GM21825 (cell line): ENCODE results near the gene DNAJC2.

Experiments used
- ATAC-seq: cut with Tn5 transposase; IDR thresholded peaks from one replicate; pipeline ENCODE4 v1.9.1; 2021; ENCODE audit warnings: mild to moderate bottlenecking, moderate library complexity; ENCODE audit not compliant: unreplicated experiment

DNAJC2 gene, protein sequence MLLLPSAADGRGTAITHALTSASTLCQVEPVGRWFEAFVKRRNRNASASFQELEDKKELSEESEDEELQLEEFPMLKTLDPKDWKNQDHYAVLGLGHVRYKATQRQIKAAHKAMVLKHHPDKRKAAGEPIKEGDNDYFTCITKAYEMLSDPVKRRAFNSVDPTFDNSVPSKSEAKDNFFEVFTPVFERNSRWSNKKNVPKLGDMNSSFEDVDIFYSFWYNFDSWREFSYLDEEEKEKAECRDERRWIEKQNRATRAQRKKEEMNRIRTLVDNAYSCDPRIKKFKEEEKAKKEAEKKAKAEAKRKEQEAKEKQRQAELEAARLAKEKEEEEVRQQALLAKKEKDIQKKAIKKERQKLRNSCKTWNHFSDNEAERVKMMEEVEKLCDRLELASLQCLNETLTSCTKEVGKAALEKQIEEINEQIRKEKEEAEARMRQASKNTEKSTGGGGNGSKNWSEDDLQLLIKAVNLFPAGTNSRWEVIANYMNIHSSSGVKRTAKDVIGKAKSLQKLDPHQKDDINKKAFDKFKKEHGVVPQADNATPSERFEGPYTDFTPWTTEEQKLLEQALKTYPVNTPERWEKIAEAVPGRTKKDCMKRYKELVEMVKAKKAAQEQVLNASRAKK

DNA sequence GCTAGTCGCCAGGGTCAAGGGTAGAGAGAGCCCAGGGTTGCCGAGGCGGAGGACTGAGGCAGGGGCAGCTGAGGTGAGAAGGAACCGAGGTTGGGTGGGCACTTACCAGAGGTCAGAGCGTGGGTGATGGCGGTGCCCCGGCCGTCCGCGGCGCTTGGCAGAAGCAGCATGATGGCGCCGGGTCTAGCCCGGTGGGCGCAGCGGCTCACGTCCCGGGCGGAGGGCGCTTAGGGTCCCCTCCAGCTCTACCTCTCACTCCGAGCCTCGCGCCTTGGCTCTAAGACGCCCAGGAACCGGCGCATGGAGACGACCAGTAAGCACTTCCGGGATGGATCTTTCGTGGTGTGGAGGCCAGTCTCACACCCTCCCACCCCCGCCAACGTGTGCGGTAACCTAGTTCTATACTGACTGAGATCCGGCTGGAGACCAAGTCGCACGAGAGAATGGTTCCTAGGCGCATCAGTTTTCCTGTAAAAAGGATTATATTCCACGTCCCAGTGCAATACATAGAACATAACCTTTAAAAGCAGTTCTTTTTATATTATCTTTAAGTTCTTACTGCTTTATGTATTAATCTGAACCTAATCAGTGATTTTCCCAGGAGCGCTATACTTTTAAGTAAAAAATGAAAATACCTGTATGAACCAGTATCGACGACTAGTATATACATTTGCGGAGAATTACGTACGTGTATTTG, at the start of gene DNAJC2:
DNAJC2 (minus strand) TSS at position 315 of the 697 bp plus-strand sequence; CDS start at position 170, 145 bp downstream.
- peak; percentile 78 for ATAC-seq

DNA sequence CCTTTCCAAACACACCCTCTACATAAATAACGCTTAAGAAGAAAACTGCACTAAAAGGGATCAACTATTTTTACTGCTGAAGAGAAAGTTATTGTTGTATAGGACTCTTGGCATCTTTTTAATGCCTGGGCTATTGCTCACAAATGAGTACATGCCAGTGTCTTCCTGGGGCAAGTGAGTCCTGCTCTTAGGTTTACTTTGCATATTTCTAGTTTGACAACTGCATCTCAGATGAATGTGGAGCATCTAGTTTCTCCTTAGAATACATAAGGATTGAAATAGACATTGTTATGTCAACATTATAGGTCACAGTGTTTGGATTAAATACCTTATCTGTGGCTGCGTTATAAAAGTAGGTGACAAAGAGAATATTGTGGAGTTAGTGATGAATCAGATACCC, 47.4 kb upstream of the DNAJC2 start:
- no peak for ATAC-seq

DNA sequence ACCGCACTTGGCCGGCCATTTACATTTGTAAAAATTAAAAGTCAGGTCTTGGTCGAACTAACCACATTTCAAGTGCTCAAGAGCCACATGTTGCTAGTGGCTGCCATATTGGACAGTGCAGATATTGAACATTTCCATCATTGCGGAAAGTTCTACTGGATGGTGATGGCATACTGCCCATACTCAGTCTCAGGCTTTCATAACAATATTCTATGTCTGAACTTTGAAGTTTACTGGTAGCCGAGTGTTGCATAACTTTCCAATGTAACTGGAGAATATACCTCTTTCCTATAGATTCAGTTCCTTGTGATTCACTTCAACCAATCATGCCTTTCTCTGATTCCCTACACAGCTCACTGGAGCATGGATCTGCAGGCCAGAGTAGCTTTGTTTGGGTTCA, 46.6 kb upstream of the DNAJC2 start:
- ATAC-seq = no peak

DNA sequence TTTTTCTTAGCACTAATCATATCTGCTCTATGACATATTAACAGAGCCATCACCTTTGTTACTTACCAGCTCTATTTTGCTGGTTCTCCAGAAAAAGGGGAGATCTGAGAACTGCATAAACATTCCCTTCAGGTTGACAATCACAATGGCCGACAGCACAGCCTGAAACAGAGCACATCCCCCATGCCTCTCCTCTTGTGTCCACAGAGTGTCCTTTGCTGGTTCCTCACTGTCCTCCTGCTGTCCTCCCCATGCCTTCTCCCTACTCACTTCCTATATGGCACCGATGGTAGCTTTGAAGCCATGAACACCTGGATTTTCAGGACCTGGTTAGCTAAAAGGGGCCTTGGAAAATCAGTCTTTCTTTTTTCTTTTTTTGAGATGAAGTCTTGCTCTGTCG, 44.7 kb upstream of the DNAJC2 start:
- no peak for ATAC-seq

DNA sequence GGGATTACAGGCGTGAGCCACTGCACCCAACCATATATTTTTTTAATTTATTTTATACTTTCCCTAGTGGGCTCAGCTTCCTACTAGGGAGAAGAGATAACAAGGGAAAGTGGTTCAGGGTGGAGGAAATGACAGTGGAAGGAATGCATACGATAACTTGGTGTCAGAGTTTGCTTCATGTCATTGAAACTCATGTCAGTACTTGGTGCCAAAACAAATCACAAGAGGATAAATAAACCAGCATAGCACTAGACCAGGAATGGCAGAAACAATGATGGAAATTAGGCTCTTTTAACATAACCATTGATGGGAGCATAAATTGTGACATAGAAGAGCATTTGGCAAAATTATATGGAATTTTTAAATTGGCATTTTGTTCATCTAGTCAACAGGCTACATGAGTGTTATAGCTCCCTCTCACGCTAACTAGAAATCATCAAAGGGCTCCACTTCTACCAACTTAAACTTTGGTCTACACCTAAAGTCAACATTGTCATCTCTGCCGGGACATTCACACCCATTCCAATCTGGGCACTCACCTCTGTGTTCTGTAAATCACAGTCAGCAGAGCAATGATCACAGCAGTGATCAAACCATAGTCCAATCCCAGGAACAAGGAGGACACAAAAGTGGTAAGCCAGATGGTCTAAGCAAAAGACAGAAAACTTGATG, 44.0 kb upstream of the DNAJC2 start:
- ATAC-seq = no peak

DNA sequence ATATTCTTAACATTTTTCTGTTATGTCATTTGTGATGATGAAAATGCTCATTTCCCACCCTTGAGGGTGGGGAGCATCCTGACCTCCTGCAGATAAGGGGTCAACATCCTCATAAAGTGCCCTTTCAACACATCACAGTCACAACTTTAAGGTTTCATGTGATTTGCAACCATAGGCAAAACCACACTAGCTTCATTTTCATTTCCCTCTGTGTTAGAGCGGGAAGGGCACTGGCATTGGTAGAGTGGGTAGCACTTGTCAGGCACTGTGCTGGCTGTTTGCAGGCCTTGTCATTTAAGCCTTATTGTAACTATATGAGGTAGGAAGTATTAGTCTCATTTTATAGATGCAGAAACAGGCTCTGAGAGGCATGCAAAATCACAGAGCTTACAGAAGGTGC, 42.7 kb upstream of the DNAJC2 start:
- no peak for ATAC-seq

DNA sequence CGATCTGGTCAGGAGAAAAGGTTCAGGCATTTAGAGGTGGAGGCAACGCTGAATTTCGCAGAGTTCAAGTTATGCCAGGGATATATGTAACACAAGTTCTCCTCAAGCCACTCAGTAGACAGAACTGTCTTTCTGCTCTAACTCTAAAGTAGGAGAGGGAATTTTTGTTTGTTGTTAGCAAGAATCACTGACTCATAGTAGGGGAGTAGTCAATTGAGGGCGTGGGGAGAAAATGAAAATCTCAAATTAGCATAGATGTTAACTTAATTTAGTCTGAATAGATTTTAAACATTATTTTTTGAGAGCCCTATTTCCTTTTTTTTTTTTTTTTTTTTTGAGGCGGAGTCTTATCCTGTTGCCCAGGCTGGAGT, 37.5 kb upstream of the DNAJC2 start:
- no peak for ATAC-seq

DNA sequence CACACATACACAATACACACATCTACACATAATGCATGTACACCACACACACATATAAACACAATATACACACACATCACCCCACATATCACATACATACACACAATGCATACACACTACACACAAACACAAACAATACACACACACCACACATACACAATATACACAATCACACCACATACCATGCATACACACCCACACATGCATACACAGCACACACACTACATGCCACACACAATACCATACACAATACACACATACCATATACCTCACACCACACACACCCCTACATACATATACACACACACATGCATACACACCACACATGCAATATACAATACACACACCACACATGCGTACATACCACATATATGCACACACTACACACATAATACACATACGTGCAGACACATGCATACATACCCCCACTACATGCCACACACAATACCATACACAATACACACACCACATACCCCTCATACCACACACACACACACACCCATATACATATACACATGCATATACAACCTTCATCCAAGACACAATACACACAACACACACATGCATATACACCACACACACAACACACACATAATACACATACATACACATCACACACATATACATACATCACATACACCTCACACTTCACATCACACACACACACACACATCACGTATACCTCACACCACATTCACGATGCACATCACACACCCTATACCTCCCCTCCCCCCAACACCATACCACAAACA, 36.9 kb upstream of the DNAJC2 start:
- ATAC-seq = no peak

DNA sequence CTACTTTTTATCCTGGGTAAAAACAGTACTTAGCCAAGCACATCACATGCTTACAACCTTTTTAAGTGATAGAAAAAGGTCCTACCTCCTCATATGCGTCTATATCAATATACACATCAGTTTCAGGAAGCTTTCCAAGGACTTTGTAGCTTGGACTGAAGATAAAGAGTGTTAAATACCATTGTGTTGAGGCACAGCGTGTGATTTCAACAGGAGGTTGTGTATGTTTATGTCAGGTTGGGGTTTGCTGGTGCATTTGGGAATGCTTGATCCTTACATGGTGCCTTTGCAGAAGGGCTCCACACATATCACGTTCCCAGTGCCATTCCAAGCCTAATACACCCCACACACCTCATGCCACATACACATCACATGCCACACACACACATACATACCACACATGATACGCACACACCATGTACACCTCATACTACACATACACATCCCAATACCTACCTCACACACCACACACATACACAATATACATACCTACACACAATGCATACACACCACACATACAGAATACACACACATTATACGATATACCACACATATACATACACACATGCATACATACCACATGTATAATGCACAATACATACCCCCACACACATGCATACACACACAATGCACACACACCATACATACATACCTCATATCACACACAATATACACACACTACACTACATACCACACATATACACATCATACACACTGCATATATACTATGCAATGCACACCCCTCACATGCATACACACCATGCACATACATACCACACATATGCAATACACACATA, 36.0 kb upstream of the DNAJC2 start:
- no peak for ATAC-seq

DNA sequence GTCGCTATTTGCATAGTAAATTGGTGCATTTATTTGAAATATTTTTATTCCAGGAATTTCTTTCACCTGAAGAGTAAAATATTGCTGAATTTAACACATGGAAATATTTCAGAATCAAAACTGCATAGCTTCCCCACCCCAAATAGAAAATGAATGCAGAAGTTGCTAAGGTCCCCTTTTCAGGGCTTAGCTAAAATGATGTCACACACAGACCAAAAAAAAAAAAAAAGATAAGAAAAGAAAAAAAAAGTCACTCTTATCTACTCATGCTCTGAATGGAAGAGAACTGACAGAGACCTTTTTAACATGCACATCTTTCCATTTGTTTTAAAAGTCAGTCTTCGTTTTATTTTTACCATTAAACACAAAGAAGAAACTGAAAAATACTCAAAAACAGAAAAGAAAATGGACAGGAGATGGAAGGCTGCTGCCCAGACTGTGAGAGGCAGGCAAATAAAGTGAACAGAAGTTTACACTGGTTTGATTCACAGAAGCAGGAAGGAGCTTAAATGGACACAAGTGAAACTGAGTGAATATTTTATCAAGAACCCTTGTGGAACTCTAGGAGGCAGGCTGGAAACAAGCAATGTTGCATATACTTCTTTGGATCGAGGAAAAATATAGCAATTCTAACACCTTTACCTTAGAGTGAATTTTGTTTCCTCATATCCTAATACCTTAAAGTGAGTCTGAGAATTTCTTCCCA, 34.9 kb upstream of the DNAJC2 start:
- ATAC-seq = no peak

DNA sequence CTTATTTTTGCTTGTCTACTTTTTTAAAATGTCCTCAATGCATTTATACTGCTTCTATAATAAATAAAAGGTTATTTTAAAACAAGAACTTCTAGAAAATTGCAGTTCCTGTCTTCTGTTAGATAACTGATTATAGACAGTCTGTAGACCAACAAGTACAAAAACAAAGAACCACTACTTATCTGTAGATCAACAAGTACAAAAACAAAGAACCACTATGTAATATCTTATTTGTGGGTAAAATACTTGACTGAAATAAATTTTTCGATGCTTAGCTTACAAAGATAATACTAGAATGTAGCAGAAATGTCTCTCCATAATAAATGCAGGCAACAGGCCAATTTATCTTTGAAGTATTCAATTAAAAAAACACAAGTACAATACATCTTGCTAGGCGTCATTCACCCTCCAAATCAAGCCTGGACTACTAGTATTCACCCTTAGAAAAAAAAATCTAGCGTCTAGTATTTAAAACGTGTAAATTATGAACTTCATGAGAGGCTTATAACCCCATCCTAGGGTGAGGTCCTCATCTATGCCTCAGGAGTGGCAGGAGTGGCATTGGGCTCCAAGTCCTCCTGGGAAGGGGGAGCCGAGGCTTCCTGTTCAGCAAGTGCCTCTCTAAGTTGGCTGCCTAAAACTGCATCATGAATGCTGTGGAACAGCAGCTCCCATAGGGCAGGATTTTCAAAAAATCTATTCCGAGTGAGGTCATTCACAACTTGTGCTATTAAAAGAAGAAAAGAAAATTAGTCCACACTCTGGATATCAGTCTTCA, 29.5 kb upstream of the DNAJC2 start:
- ATAC-seq = no peak

DNA sequence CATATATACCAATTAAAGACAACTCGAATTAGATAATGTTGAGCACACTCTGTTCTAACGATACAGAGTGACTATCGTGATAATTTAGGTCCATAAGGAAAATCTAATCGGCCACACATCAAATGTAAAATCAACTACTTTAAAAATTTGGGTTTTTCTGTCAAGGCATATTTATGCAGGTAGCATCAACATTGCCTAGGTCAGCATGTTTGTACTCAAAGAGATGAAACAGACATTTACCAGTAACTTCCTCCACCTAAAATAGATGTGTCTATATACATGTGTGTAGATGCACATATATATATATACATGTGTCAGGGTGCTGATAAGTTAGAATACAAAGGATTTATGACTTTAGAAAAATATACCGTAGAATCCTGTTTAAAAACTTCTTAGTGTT, 24.9 kb upstream of the DNAJC2 start:
- no peak for ATAC-seq

DNA sequence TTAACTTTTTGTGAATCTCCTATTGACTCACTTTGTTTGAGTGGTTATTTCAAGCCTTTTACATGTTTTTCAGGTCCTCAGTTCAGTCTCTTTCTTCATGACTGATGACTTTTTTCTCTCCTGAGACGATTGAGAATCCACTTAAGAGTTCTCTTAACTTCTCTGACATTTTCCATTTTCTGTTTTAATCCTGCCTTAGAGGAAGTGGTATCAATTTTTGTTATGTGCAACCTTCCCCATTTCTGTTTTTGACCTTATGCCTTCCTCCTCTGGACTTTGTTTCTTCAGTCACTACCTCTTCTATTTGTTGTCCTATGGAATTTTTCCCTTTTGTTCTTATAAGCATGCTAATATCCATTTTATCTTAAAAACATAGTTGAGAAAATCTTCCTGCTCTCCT, 5.2 kb upstream of the DNAJC2 start:
- no peak for ATAC-seq

DNA sequence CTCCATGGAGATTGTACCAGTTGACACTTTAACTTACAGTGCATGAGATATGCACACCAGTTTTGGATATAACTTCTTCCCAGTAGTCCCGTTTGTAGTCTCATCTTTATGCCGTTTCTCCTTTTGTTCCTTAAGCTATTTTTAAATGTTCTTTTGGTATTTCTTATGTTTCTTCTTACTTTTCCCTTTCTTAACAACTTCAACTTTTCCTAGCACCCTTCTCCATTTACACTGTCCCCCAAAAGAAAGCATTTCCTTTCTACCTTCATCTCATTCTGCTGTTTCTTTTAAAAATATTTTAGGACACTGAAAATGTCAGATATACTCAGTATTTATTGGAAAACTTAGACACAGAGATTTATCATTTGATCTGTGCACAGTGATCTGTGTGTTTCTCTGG, 4.4 kb upstream of the DNAJC2 start:
- no peak for ATAC-seq

DNA sequence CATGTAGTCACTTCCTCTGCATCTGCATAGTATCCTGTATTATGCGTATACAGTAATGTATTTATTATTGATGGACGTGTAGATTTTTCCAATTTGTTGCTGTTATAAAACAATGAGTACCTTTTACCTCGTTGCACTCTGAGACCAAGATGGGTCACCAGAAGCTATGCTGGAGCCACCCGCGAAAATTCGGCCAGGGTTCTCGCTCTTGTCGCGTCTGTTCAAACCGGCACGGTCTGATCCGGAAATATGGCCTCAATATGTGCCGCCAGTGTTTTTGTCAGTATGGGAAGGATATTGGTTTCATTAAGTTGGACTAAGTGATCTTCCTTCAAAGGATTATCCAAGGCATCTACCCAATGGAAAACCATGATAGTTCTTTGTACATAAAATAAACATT, 3.9 kb upstream of the DNAJC2 start:
- ATAC-seq = no peak

DNA sequence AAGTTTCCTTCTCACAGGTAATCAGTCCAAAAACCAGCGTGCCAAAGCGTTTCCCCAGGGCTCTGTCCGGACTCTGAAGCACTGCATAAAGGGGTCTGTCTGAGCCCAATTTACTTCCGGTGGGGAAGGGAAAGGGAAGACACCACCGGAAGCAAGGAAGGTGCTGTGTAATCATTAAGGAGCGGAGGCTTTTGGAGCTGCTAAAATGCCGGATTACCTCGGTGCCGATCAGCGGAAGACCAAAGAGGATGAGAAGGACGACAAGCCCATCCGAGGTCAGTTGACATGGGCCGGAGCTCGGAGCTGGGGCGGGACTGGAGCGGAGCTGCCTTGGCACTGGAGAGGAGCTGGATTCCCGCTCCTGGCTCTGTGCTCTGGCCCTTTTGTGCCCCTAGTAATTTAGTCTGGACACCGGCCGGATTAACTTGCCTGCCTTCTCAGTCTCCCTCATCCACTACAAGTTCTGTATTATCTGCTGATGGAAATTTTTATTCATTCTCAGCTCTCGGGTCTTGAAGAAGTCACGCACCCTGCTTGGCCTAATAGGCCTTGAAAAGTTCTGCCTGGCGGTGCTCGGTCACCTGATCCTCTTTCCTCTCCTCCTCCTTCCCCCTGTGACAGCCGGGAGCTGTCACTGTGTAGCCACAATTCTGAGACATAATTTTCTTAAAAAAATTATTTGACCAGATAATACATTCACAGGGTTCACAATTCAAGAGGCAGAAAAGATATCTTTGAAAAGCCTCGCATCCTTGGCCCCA, 3.1 kb upstream of the DNAJC2 start, which contains the start of gene PSMC2:
PSMC2 (plus strand) TSS at position 137 of the 761 bp plus-strand sequence; CDS start at position 206, 69 bp downstream.
- ATAC-seq = peak; percentile 72

DNA sequence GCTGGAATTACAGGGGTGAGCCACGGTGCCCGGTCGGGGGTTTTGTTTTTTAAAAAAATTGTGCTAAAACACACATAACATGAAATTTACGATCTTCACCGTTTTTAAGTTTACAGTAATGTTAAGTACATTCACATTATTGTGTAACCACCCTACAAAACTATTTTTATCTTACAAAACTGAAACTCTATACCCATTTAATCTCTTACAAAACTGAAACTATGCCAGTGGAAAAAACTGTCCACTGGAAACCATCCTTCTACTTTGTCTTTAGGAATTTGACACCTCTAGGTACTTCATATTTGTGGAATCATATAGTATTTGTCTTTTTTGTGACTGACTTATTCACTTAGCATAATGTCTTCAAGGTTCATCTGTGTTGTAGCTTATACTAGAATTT, 1.8 kb upstream of the DNAJC2 start:
- no peak for ATAC-seq
